Osteocyte (in vitro differentiated cells): Measurements from ENCODE around the gene TP53AIP1. TPM values are rescaled to one million over a fixed set of nuclear protein-coding genes. Genes with fewer than 3 reads are reported as not detected.

ENCODE experiments used
- DNase-seq: peaks from one replicate; pipeline ENCODE4 v3.0.0; 2021; ENCODE audit warnings: mixed read lengths; ENCODE audit not compliant: unreplicated experiment; ENCODE audit errors: extremely low spot score
- H3K27ac Mint-ChIP-seq: one replicate; pipeline ENCODE4 v1.8.0; 2021; ENCODE audit warnings: mild to moderate bottlenecking, mixed read lengths; ENCODE audit not compliant: unreplicated experiment
- H3K27me3 Mint-ChIP-seq: one replicate; pipeline ENCODE4 v1.8.0; 2021; ENCODE audit warnings: mixed read lengths; ENCODE audit not compliant: unreplicated experiment
- H3K36me3 Mint-ChIP-seq: one replicate; pipeline ENCODE4 v1.8.0; 2021; ENCODE audit warnings: mixed read lengths; ENCODE audit not compliant: unreplicated experiment
- H3K4me1 Mint-ChIP-seq: one replicate; pipeline ENCODE4 v1.8.0; 2021; ENCODE audit warnings: mixed read lengths; ENCODE audit not compliant: unreplicated experiment
- H3K4me3 Mint-ChIP-seq: one replicate; pipeline ENCODE4 v1.8.0; 2021; ENCODE audit warnings: mild to moderate bottlenecking, moderate library complexity, mixed read lengths; ENCODE audit not compliant: unreplicated experiment
- H3K9me3 Mint-ChIP-seq: one replicate; pipeline ENCODE4 v1.8.0; 2021; ENCODE audit warnings: mixed read lengths; ENCODE audit not compliant: unreplicated experiment
- total RNA-seq: library from RNA; stranded (reverse); gene quantifications from 2 replicates; pipeline ENCODE4 v1.2.1, GENCODE V29; 2021
- TF ChIP-seq, protein P1 (sequence below): fragments of 200-600 bp; sonication (generic); IDR thresholded peaks from 2 replicates; pipeline ENCODE4 v1.5.0; 2021; ENCODE audit warnings: antibody characterized with exemption, mild to moderate bottlenecking, moderate library complexity

The TP53AIP1 gene
- total RNA-seq, 1 donor from 2014 or later: not detected

DNA sequence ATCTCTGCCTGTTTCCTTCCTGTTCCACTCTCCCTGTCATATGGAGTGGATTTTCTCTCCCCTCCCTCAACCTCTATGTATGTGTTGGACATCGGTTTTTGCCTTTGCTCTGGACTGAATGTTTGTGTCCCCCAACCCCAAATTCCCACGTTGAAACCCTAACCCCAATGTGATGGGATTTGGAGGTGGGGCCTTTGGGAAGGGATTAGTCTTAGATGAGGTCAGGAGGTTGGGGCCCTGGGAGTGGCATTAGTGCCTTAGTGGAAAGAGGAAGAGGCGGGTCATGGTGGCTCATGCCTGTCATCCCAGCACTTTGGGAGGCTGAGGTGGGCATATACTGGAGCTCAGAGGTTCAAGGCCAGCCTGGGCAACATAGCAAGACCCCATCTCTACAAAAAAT lies 11.6 kb downstream of the TP53AIP1 start:
- TF ChIP-seq, protein P1, sequence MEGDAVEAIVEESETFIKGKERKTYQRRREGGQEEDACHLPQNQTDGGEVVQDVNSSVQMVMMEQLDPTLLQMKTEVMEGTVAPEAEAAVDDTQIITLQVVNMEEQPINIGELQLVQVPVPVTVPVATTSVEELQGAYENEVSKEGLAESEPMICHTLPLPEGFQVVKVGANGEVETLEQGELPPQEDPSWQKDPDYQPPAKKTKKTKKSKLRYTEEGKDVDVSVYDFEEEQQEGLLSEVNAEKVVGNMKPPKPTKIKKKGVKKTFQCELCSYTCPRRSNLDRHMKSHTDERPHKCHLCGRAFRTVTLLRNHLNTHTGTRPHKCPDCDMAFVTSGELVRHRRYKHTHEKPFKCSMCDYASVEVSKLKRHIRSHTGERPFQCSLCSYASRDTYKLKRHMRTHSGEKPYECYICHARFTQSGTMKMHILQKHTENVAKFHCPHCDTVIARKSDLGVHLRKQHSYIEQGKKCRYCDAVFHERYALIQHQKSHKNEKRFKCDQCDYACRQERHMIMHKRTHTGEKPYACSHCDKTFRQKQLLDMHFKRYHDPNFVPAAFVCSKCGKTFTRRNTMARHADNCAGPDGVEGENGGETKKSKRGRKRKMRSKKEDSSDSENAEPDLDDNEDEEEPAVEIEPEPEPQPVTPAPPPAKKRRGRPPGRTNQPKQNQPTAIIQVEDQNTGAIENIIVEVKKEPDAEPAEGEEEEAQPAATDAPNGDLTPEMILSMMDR: no peak
- Mint-ChIP-seq H3K27ac (no peak overlapping the region), H3K36me3 (no peaks in the 10 kb centered on the region), H3K27me3 (peaks cover 51% of the 10 kb centered on the region), H3K4me1 (peaks cover 4% of the 10 kb centered on the region), H3K4me3 (no peak overlapping the region), H3K9me3 (no peaks in the 10 kb centered on the region)
- no peak for DNase-seq

DNA sequence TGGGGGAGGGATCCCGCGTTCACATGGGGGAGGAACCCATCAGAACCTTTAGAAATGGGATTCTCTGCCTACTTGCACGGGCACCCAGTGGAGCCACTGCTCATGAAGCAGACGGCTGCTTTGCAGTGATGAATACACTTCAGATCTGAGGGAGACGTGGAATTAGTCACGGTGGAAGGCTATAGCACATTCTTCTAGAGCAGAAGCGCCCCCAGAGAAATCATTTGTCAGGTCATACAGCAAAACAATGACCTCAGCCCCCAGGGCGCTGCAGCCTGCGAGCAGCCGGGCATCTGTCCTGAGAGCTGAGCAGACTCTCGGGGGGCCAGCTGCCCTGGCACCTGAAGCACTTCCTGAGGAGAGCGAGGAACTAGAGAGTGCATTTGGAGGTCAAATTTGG lies 12.7 kb downstream of the TP53AIP1 start:
- Mint-ChIP-seq H3K4me1 (peaks cover 4% of the 10 kb centered on the region), H3K27me3 (peaks cover 60% of the 10 kb centered on the region)
- no peak for DNase-seq

DNA sequence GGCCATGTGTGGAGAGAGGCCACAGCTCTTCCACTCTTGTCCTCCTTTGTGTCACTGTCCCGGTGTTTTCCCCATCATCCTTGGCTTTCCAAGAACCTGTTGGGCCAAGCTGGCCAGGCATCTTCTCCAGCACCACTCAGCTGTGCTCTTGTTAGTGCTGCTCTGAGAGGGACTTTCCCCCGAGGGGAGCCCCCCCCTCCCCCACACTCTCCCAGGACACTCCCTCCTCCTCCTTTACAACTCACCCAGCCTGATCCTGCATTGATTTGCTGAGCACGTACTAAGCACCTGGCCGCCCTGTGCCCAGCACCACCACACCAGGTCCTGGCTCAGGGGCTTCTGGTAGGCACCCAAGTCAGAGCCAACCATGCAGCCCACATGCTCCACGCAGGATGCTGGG lies 13.2 kb downstream of the TP53AIP1 start:
- H3K4me3 Mint-ChIP-seq: no peak overlapping the region
- H3K9me3 Mint-ChIP-seq: no peaks in the 10 kb centered on the region
- no peak overlapping the region for H3K27ac Mint-ChIP-seq
- TF ChIP-seq, protein P1: no peak
- H3K36me3 Mint-ChIP-seq: no peaks in the 10 kb centered on the region
- H3K27me3 Mint-ChIP-seq: peaks cover 63% of the 10 kb centered on the region
- no peak for DNase-seq
- H3K4me1 Mint-ChIP-seq: peaks cover 4% of the 10 kb centered on the region

More for the DNA sequence above, 12.7 kb downstream of the TP53AIP1 start:
- TF ChIP-seq, protein P1: no peak
- Mint-ChIP-seq H3K27ac (no peak overlapping the region), H3K4me3 (no peak overlapping the region), H3K36me3 (no peaks in the 10 kb centered on the region), H3K9me3 (no peaks in the 10 kb centered on the region)

DNA sequence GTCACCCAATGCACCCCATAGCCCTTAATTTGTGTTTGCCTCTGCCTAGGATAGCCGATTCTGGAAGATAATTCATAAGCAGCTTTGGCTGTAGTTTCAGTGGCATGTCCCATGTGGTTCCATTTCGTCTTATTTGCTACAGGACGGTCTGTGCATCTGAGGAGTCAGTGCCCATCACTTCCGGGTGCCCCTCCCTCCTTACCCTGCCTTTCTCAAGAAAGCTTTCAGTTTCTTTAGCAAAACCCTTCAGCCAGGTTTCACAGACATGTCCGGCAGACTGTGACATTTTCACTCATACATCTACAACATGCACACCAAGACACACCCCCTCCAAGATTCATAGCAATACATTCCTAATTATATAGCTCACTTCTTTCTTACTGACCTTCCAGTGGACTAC lies 14.3 kb downstream of the TP53AIP1 start:
- Mint-ChIP-seq H3K27me3 (peaks cover 63% of the 10 kb centered on the region), H3K36me3 (no peaks in the 10 kb centered on the region), H3K27ac (no peak overlapping the region), H3K4me3 (no peak overlapping the region), H3K4me1 (peaks cover 4% of the 10 kb centered on the region), H3K9me3 (no peaks in the 10 kb centered on the region)
- TF ChIP-seq, protein P1: no peak
- DNase-seq: no peak

DNA sequence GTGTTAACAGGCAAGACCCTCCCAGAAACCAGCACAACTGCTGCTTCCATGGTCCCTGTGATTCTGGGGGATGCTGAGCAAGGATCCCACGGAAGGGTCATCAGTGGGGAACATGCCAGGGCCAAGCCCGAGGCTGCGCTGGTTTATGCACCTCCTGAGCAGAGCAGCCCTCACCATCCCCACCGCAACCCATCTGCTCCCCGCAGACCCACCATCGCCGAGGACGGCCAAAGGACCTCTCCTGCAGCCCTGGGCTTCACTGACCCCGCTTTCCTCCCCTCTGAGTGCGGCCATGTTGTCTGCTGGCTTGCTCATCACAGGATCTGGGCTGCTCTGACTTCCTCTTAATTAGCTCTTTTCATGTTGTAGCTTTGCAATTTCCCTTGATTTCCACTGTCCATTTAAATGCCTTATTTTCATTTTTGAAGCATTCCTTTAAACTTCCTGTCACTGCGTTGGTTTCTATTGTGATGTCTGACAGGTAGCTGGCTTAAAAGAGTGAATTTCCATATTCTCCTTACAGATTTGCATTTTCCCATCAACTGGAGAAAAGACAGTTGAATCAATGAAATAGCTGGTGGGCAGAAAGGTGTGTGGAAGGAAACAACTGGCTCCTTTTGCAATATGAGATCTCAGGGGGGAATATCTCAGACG lies 14.9 kb downstream of the TP53AIP1 start:
- peaks cover 4% of the 10 kb centered on the region for H3K4me1 Mint-ChIP-seq
- no peak for DNase-seq
- TF ChIP-seq, protein P1: no peak
- H3K27ac Mint-ChIP-seq: no peak overlapping the region
- H3K4me3 Mint-ChIP-seq: no peak overlapping the region
- H3K9me3 Mint-ChIP-seq: no peaks in the 10 kb centered on the region
- no peaks in the 10 kb centered on the region for H3K36me3 Mint-ChIP-seq
- H3K27me3 Mint-ChIP-seq: peaks cover 62% of the 10 kb centered on the region
